OCI-LY3 (cell line): Measurements from ENCODE around the gene SLIT1.

Source experiments
- EZH2phosphoT487 ChIP-seq: fragments of 200-600 bp; shearing (Covaris generic); IDR thresholded peaks from 2 replicates; pipeline ENCODE4 v1.6.1; 2018; ENCODE audit warnings: antibody characterized with exemption, mixed run types, low read depth
- TF ChIP-seq, protein P1 (sequence below): fragments of 200-600, 300-600 bp; sonication (generic); IDR thresholded peaks from 2 replicates; pipeline ENCODE4 v1.5.1; 2014; ENCODE audit warnings: antibody characterized with exemption, low read length, low read depth

DNA sequence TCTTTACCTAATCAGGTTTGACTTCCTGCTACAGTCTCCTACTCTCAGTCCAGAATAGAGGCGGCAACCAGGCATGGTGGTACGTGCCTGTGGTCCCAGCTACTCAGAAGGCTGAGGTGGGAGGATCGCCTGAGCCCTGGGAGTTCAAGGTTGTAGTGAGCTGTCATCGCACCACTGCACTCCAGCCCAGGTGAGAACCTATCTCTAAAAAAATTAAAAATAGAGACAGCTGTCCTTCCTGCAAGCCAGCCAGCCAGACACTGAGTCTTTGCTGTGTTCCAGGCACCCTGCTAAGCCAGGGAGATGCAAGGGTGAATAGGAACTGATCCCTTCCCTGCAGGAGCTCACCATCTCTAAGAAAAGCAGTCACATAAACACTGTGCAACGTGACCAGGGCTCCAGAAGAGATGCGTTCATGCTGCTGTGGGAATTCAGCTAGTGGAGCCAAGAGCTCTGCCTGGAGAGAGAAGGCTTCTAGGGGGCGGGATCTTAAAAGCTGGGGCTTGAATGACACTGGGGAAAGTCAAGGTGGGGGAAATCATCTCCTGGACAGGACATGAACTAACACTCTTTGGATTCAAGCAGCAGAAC lies 22.1 kb upstream of the SLIT1 start:
- TF ChIP-seq, protein P1, sequence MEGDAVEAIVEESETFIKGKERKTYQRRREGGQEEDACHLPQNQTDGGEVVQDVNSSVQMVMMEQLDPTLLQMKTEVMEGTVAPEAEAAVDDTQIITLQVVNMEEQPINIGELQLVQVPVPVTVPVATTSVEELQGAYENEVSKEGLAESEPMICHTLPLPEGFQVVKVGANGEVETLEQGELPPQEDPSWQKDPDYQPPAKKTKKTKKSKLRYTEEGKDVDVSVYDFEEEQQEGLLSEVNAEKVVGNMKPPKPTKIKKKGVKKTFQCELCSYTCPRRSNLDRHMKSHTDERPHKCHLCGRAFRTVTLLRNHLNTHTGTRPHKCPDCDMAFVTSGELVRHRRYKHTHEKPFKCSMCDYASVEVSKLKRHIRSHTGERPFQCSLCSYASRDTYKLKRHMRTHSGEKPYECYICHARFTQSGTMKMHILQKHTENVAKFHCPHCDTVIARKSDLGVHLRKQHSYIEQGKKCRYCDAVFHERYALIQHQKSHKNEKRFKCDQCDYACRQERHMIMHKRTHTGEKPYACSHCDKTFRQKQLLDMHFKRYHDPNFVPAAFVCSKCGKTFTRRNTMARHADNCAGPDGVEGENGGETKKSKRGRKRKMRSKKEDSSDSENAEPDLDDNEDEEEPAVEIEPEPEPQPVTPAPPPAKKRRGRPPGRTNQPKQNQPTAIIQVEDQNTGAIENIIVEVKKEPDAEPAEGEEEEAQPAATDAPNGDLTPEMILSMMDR, result no peak
- no peak for TF ChIP-seq EZH2phosphoT487
